Hematopoietic multipotent progenitor cell (in vitro differentiated cells): ENCODE results near the gene KCNS3. TPM values are rescaled to one million over a fixed set of nuclear protein-coding genes. Genes with fewer than 3 reads are reported as not detected.

Experiments
- DNase-seq, 3 donors: peaks; one replicate each; pipeline ENCODE4 v3.0.0-alpha.2; 2011 to 2015; ENCODE audit warnings: low read depth in 2 of 3, low spot score in 2 of 3
- total RNA-seq: library from RNA; depleted of rRNA; stranded (reverse); fragments of >200 nt; gene quantifications from one replicate; pipeline ENCODE4 v1.2.3, GENCODE V29; 2012

KCNS3 gene
- total RNA-seq, 1 donor, result not detected

- no peak for DNase-seq
Measured at GRCh38 chr2:17981936-17982335, 103.5 kb downstream of the KCNS3 start.

Other genes starting within 250 kb of the KCNS3 start
- 3.8 TPM for gene SMC6, start 124.9 kb upstream of the KCNS3 start, total RNA-seq
- 4.0 TPM for gene GEN1, start 124.5 kb upstream of the KCNS3 start, total RNA-seq
- not detected for gene MSGN1, start 62.2 kb upstream of the KCNS3 start, total RNA-seq